GM19328 (cell line): Measurements from ENCODE around the gene RBM19.
"Not testable (repeated sequence)": the region's sequence is repeated elsewhere in the genome, so short reads cannot be mapped to it uniquely, and the experiment has no call there.

Experiments used
- ATAC-seq: cut with Tn5 transposase; IDR thresholded peaks from one replicate; pipeline ENCODE4 v1.9.1; 2021; ENCODE audit warnings: mild to moderate bottlenecking, moderate library complexity; ENCODE audit not compliant: unreplicated experiment

The RBM19 gene, protein sequence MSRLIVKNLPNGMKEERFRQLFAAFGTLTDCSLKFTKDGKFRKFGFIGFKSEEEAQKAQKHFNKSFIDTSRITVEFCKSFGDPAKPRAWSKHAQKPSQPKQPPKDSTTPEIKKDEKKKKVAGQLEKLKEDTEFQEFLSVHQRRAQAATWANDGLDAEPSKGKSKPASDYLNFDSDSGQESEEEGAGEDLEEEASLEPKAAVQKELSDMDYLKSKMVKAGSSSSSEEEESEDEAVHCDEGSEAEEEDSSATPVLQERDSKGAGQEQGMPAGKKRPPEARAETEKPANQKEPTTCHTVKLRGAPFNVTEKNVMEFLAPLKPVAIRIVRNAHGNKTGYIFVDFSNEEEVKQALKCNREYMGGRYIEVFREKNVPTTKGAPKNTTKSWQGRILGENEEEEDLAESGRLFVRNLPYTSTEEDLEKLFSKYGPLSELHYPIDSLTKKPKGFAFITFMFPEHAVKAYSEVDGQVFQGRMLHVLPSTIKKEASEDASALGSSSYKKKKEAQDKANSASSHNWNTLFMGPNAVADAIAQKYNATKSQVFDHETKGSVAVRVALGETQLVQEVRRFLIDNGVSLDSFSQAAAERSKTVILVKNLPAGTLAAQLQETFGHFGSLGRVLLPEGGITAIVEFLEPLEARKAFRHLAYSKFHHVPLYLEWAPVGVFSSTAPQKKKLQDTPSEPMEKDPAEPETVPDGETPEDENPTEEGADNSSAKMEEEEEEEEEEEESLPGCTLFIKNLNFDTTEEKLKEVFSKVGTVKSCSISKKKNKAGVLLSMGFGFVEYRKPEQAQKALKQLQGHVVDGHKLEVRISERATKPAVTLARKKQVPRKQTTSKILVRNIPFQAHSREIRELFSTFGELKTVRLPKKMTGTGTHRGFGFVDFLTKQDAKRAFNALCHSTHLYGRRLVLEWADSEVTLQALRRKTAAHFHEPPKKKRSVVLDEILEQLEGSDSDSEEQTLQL

GRCh38 chr12:113965951-113966797 lies at the start of gene RBM19:
RBM19 (minus strand) TSS chr12:113966325; CDS start chr12:113966227, 98 bp downstream.
- ATAC-seq = peak; percentile 94

- no peak for ATAC-seq
These were observed 49.7 kb upstream of the RBM19 start for GRCh38 chr12:114015851-114016250.

GRCh38 chr12:114013575-114014345 lies 47.6 kb upstream of the RBM19 start:
- ATAC-seq = no peak

- no peak for ATAC-seq
These were observed 46.8 kb upstream of the RBM19 start for GRCh38 chr12:114012744-114013431.

- no peak for ATAC-seq
These were observed 45.6 kb upstream of the RBM19 start for GRCh38 chr12:114011711-114012110.

GRCh38 chr12:114006482-114007425 lies 40.6 kb upstream of the RBM19 start:
- no peak for ATAC-seq

DNA sequence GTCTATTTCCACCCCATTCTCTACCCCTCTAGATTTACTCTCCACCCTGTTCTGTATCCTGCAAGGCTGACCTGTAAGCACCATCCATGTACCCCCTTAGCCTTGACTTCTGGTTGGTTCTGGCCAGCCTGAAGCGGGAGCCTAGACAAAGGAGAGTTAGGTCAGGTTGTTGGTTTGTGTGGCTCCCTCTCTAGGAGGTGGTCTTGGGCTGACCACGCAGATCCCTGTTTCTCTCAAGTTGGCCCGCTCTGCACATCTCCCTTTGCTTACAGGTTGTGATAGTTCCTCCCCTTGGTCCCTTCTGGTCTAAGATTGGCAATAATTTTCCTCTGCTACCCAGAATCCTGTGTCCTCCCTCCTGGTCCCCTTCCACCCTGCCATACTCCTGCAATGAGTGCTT lies 38.3 kb upstream of the RBM19 start:
- ATAC-seq = no peak

- ATAC-seq = no peak
These were observed 37.2 kb upstream of the RBM19 start for GRCh38 chr12:114003286-114003685.

GRCh38 chr12:114001511-114002340 lies 35.6 kb upstream of the RBM19 start:
- ATAC-seq = no peak

GRCh38 chr12:114000861-114001260 lies 34.7 kb upstream of the RBM19 start:
- ATAC-seq = no peak

DNA sequence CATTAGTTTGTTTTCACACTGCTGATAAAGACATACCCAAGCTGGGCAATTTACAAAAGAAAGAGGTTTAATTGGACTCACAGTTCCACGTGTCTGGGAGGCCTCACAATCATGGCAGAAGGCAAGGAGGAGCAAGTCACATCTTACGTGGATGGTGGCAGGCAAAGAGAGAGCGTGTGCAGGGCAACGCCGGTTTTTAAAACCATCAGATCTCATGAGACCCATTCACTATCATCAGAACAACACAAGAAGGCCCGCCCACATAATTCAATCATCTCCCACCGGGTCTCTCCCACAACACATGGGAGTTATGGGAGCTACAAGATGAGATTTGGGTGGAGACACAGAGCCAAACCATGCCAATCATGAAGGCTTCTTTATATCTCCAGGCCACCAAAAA lies 34.1 kb upstream of the RBM19 start:
- not testable (repeated sequence) for ATAC-seq

GRCh38 chr12:113997365-113997764 lies 31.2 kb upstream of the RBM19 start:
- ATAC-seq = no peak

- ATAC-seq = no peak
These were observed 29.9 kb upstream of the RBM19 start for GRCh38 chr12:113996026-113996425.

DNA sequence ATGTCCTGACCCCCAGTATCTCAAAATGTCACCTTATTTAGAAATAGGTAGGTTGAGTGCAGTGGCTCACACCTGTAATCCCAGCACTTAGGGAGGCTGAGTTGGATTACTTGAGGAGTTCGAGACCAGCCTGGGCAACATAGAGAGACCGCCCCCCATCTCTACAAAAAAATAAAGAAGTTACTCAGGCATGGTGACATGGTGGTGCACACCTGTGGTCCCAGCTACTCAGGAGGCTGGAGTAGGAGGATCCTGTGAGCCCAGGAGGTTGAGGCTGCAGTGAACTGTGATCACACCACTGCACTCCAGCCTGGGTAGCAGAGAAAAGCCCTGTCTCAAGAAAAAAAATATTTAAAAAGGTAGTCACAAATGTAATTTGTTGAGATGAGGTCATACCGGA lies 27.9 kb upstream of the RBM19 start:
- ATAC-seq = no peak

GRCh38 chr12:113992751-113993150 lies 26.6 kb upstream of the RBM19 start:
- not testable (repeated sequence) for ATAC-seq

DNA sequence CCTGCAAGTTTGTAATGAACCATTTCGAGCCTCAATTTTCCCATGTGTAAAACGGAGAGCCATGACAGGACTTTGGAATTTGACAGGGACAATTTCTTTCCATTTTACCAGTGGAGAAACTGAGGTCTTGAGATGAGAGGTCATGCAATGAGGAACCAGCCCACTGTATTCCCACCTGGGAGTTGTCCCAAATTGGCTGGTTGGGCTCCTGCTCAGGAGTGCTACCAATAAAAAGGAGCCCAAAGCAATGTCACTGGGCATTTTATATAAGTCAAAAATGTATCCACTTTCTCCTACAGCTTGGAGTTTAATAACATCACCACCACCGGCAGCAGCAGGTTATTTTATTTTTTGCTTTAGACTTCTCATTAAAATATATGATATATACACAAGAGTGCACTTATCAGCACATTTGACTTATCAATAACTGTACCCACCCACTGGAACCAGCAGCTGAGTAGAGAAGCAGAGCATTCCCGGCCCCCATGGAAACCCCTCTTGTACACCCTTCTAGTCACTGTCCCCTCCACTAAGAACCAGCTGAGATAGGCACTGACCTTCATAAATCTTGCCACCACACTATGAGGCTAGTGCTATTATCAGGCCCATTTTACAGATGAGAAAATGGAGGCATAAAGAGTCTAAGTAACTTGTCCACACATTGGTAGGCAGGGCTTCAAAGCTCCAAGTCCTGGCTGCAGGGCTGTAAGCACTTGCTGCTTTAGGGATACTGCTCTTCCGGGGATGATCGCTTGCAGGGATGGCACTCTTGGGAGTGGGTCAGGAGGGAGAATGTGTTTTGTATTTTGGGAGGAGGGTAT lies 25.3 kb upstream of the RBM19 start:
- no peak for ATAC-seq
